Endothelial cell (in vitro differentiated cells): Measurements from ENCODE around the gene TNFRSF1B. TPM values are rescaled to one million over a fixed set of nuclear protein-coding genes. Genes with fewer than 3 reads are reported as not detected.

ENCODE experiments used
- DNase-seq: peaks from one replicate; pipeline ENCODE4 v3.0.0; 2021; ENCODE audit warnings: low spot score
- H3K27ac Mint-ChIP-seq: one replicate; pipeline ENCODE4 v1.8.0; 2021; ENCODE audit warnings: mixed read lengths, inconsistent platforms; ENCODE audit not compliant: unreplicated experiment
- H3K27me3 Mint-ChIP-seq: one replicate; pipeline ENCODE4 v1.8.0; 2021; ENCODE audit warnings: mild to moderate bottlenecking, moderate library complexity, mixed read lengths, inconsistent platforms; ENCODE audit not compliant: unreplicated experiment
- H3K36me3 Mint-ChIP-seq: one replicate; pipeline ENCODE4 v1.8.0; 2021; ENCODE audit warnings: mild to moderate bottlenecking, low read depth, mixed read lengths, inconsistent platforms; ENCODE audit not compliant: unreplicated experiment
- H3K4me1 Mint-ChIP-seq: one replicate; pipeline ENCODE4 v1.8.0; 2021; ENCODE audit warnings: mild to moderate bottlenecking, mixed read lengths, inconsistent platforms; ENCODE audit not compliant: unreplicated experiment
- H3K4me3 Mint-ChIP-seq: one replicate; pipeline ENCODE4 v1.8.0; 2021; ENCODE audit warnings: mild to moderate bottlenecking, mixed read lengths, inconsistent platforms; ENCODE audit not compliant: unreplicated experiment
- H3K9me3 Mint-ChIP-seq: one replicate; pipeline ENCODE4 v1.8.0; 2021; ENCODE audit warnings: mixed read lengths, inconsistent platforms; ENCODE audit not compliant: unreplicated experiment
- CTCF ChIP-seq: fragments of 200-600 bp; sonication (generic); IDR thresholded peaks from one replicate; pipeline ENCODE4 v1.5.0; 2021; ENCODE audit warnings: antibody characterized with exemption; ENCODE audit not compliant: unreplicated experiment
- total RNA-seq: library from RNA; stranded (reverse); fragmentation: NEBNext Ultra II Directional; extraction: Animal tissue kit (Norgen Biotek cat#: 25700); gene quantifications from one replicate; pipeline ENCODE4 v1.2.1, GENCODE V29; 2021; ENCODE audit not compliant: unreplicated experiment

The TNFRSF1B gene
- total RNA-seq, 1 donor from 2014 or later, result 142 TPM

DNA sequence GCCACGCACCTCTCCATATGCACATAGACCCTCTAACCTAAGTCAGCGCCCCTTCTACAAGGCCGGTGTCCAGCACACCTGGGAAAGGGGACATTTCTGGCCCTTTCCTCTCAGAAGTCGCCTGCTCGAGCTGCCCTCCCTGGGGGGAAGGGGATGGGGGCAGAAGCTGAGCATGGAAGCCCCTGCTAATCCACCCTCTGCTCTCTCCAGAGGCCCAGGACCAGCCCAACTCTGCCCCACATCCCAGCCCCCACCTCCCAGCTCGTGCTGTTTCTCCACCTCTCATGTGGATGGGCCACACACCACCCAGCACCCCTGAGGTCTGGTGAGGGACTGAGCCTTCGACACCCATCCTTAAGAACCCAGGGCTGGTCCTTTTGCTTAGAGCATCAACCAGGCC is 14.8 kb downstream of the TNFRSF1B start:
- TF ChIP-seq CTCF, result no peak

GRCh38 chr1:12182410-12182984 is 15.7 kb downstream of the TNFRSF1B start:
- peaks cover 20% of the 10 kb centered on the region for H3K27me3 Mint-ChIP-seq
- H3K27ac Mint-ChIP-seq, result peak overlapping the region; percentile 76
- TF ChIP-seq CTCF, result no peak
- peaks cover 30% of the 10 kb centered on the region for H3K36me3 Mint-ChIP-seq
- peak overlapping the region; percentile 25 for H3K4me3 Mint-ChIP-seq
- no peaks in the 10 kb centered on the region for H3K9me3 Mint-ChIP-seq
- no peak for DNase-seq
- peaks cover 74% of the 10 kb centered on the region for H3K4me1 Mint-ChIP-seq

More for the DNA sequence above, 14.8 kb downstream of the TNFRSF1B start:
- DNase-seq, result no peak
- Mint-ChIP-seq H3K9me3 (no peaks in the 10 kb centered on the region), H3K27me3 (peaks cover 12% of the 10 kb centered on the region), H3K36me3 (peaks cover 29% of the 10 kb centered on the region), H3K27ac (no peak overlapping the region), H3K4me3 (no peak overlapping the region), H3K4me1 (peaks cover 76% of the 10 kb centered on the region)

DNA sequence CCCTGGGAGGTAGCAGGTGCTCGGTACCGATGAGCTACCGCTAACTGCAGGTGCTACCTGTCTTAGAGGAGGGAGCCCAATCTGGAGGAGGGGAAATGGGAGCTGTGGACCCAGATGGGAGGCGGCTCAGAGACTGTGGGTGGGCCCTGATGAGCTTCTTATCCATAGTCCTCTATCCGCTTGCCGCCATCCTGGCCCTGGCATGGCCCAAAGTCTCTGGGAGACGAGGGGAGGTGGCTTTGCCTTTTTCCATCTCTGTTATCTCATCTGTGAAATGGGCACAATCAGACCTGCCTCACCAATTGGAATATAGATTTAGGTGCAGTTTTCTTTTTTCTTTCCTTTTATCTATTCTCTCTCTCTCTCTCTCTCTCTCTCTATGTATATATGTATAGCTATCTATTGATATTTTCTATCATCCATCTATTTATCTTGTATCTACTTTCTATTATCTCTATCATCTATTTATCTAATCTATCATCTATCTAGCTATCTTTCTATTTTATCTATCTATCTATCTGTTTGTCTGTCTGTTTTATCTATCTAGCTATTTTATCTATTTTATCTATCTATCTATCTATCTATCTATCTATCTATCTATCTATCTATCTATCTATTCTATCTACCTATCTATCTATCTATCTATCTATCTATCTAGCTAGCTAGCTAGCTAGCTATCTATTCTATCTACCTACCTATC is 16.5 kb downstream of the TNFRSF1B start:
- H3K4me3 Mint-ChIP-seq, result no peak overlapping the region
- no peak for TF ChIP-seq CTCF
- H3K9me3 Mint-ChIP-seq, result no peaks in the 10 kb centered on the region
- peak overlapping the region; percentile 97 for H3K27ac Mint-ChIP-seq
- H3K27me3 Mint-ChIP-seq, result peaks cover 24% of the 10 kb centered on the region
- DNase-seq, result no peak
- peaks cover 74% of the 10 kb centered on the region for H3K4me1 Mint-ChIP-seq
- H3K36me3 Mint-ChIP-seq, result peaks cover 35% of the 10 kb centered on the region

GRCh38 chr1:12184008-12184681 is 17.4 kb downstream of the TNFRSF1B start:
- Mint-ChIP-seq H3K27me3 (peaks cover 23% of the 10 kb centered on the region), H3K27ac (peak overlapping the region; percentile 97), H3K4me1 (peaks cover 73% of the 10 kb centered on the region), H3K9me3 (no peaks in the 10 kb centered on the region), H3K36me3 (peaks cover 34% of the 10 kb centered on the region), H3K4me3 (peak overlapping the region; percentile 22)
- peak; percentile 74 for DNase-seq
- no peak for TF ChIP-seq CTCF
